CD4-positive, alpha-beta T cell treated with Interferon alpha-2 for 1 hour (primary cell): ENCODE results near the gene KRTAP5-5.
"Not testable (repeated sequence)": the region's sequence is repeated elsewhere in the genome, so short reads cannot be mapped to it uniquely, and the experiment has no call there.

Experiments
- DNase-seq, 2 donors: peaks; one replicate each; pipeline ENCODE4 v3.0.0-alpha.2; 2020 to 2022

The KRTAP5-5 gene

DNA sequence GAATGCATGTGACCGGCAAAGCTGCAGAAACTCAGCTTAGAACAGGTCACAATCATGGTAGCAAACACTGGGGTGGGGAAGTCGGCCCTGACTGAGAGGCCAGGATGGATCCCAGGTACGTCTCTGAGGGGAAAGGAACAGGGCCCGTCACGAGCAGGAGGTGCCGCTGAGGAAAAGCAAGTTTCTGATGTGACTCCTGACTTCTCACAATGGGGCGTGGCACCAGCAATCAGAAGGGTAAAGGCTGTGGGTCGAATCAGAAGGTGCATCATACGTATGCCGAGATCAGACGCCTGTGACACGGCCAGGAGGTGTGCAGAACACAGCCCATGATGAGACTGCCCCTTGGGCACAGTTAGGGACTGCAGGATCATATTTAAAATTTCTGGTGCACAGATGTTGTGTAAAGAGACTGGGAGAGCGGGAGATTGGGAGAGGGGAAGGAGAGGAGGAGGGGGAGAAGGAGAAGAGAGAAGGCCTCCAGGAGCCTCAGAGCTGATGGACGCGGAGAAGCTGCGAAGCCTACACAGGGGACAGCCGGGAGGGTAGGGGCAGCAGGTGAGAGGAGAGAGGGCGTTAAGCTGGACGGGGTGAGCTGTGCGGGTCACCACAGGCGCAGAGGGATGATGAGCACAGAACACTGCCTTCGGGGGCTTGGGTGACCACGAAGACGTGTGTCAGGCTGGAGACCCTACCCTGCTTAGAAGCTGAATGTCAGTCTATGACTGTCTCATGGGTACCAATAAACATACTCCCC, 30.7 kb downstream of the KRTAP5-5 start:
- DNase-seq, result no peak

DNA sequence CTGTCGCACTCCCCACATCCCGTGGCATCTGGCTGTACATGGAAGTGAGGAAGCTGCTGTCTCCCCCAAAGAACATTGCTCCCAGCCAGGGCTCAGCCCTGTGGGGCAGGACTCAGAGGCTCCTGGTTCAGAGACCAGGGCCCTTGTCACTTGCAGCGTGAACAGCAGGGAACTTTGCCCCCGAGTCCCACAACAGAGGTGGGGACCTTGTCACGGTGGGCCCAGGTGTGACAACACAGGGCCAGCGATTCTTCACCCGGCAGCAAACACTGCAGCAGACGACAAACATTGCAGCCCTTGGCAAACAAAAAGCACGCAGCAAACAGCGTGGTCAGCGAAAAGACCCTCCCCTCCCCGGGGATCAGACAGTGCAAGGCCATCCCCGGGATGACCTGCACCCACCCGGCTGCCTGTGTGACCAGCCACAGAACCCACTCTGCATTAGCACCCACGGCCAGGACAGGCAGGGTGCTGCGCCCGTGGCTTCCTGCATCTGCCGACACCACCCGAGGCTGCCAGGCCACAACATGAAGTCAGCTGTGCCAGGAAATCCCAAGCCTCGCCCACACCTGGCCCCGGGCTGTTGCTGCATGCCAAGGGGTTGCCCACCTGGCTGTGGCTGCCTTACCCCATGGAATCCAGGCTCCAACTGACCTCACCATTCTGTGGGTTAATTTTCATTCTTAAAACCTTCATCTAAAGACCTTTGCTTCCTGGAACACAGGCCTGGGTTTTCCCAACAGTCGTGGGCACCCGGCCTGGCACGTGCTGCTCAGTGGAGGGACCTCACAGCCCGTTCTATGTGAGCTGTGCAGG, 32.1 kb downstream of the KRTAP5-5 start:
- not testable (repeated sequence) for DNase-seq

DNA sequence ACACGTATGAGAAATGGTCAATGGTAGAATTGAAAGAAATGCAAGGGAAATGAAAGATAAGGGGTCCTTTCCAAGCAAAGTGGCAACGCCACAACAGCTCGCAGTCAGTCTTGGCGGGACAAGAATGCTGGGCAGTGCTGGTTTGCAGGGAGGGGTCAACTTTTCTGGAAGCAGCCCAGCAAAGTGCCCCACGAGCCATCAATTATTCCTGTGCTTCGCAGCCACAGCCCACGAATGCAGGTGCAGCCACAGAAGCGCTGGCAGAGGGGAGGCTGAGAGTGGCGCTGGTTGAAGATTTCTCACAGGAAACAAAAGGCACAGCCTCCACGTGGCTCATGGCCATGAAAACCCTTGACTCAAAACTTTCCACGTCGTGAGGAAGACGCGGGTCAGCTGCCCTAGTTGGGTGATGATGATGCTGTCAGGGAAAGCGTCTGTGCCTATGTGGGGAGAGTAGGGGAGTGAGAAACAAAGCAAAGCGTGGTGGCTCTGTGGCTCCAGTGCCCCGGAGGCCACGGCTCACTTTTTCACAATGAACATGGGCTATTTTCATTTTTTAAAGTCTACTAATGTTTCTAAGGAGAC, 33.2 kb downstream of the KRTAP5-5 start:
- not testable (repeated sequence) for DNase-seq

DNA sequence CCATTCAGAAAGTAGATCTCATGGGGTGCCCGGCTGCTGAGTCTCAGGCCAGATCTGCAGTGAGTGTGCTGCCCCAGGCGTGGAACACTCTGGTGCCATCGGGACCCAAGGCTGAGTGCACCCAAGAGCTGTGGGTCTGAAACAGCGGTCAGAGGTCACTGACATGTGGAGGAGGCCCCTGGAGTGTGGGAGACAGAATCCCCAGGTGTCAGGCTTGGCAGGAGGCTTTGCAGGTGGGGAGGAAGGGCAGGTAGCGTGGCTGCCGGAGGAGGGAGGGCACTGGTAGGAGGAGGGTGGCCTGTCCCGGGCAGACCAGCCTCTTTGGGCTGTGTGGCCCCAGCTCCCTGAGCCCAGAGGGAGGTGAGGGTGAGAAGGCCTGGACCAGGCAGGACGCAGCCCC, 35.7 kb downstream of the KRTAP5-5 start:
- DNase-seq, result no peak

GRCh38 chr11:1667121-1667850, 37.7 kb downstream of the KRTAP5-5 start:
- no peak for DNase-seq

- DNase-seq, result no peak
These were observed 38.3 kb downstream of the KRTAP5-5 start for GRCh38 chr11:1667906-1668305.

DNA sequence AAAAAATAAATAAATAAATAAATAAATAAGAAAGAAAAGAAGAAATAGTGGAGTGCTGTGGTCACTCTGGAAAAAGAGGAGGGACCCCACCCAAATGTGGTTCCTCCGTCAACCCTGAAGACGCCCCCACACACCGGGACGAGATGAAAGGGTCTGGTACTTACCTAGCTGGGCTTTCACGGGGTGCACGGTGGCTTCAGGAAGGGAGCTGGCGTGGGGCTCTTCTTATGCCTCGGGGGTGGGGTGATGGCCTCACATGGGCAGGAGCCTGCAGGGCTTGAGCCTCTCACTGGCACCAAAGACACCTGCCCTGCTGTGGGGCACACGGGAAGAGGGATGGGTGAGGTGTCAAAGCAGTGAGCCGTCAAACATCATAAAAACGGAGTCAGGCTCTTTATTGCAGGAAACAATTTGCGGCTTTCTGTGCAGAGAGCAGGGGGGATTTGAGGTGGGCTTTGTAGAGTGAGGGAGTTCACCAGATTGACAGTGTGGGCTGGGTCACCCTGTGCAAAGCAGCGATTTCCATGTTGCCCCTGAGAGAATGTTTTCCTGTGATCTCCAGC, 39.4 kb downstream of the KRTAP5-5 start:
- DNase-seq, result no peak

DNA sequence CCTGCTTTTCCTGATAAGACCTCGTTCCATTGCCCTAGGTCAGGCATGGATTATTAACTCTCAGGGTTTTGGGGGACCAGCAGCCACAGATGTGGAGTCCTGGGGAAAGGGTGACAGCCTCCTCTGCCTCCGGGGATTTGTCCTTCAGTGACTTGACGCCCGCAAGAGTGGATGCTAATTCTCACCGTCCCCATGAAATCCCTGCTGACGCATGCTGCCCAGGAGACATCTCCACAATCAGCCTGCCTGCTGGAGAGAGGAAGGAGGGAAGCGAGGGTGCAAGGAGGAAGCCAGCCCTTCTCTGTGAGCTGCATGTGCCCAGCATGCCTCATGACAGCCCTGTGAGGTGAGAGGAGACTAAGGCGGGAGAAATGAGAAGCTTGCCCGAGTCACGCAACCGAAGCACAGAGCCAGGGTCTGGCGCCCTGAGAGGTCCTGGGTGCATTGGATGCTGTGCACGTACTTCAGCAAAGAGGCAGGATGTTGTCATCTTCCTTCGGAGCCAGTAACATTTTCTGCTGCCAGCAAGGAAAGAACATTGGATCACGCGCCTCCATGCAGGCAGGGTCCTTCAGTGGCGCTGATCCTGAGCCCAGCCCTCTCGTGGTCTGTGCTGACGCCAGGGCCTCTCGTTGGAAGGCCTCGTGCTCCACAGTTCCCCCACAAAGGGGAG, 40.1 kb downstream of the KRTAP5-5 start:
- DNase-seq, result no peak

- DNase-seq, result not testable (repeated sequence)
These were observed 40.9 kb downstream of the KRTAP5-5 start for GRCh38 chr11:1670457-1670856.

DNA sequence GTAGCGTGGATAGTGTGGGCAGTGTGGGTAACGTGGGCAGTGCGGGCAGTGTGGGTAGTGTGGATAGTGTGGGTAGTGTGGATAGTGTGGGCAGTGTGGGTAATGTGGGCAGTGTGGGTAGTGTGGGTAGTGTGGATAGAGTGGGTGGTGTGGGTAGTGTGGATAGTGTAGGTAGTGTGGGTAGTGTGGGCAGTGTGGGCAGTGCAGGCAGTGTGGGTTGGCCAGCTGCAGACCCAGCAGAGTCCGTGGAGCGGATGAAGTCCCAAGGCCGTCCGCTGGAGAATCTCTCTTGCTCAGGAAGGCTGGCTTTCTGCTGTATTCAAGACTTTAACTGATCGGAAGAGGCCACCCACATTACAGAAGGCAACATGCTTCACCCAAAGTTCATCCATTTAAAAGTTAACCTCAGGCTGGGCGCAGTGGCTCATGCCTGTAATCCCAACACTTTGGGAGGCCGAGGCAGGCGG, 41.4 kb downstream of the KRTAP5-5 start:
- DNase-seq, result no peak

GRCh38 chr11:1671658-1672057, 42.1 kb downstream of the KRTAP5-5 start:
- DNase-seq, result no peak

GRCh38 chr11:1672613-1673350, 43.2 kb downstream of the KRTAP5-5 start:
- no peak for DNase-seq

DNA sequence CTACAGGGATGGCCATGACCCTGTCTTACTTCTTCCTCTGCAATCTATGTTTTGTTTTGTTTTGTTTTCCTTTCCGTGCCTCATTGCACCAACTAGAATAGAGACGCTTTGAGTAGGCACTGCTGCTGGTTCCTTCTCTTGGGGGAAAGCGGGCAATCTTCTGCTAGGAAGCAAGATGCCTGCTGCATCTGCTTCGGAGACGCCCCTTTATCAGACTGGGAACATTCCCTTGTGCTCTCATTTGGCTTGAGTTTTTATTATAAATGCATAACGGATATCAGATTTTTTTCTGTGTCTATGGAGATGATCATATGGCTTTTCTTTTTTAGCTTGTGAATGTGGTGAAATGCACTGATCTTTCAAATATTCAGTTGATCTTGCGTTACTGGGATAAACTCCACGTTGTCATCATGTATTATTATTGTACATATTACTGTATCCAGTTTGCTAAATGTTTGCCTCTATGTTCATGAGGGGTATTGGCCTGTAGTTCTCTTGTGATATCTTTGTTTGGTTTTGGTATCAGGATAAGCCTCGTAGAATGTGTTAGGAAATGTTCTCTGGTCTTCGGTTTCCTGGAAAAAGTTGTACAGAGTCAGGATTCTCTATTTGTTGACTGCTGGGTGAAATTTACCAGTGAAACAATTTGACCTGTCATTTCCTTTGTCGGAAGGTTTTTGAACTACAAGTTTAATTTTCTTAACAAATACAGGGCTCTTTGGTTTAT, 44.0 kb downstream of the KRTAP5-5 start:
- no peak for DNase-seq

- no peak for DNase-seq
These were observed 44.9 kb downstream of the KRTAP5-5 start for GRCh38 chr11:1674173-1675131.

GRCh38 chr11:1675536-1676228, 46.1 kb downstream of the KRTAP5-5 start:
- no peak for DNase-seq

- DNase-seq, result no peak
These were observed 46.7 kb downstream of the KRTAP5-5 start for GRCh38 chr11:1676229-1676740.

- no peak for DNase-seq
These were observed 50.3 kb downstream of the KRTAP5-5 start for GRCh38 chr11:1679881-1680280.
